ENCODE results near the gene HFM1. TPM values are rescaled to one million over a fixed set of nuclear protein-coding genes. Genes with fewer than 3 reads are reported as not detected.

Gene HFM1
- polyA plus RNA-seq, 1 of the 3 experiments (the other 2 are of a cell fraction), result 0.10 TPM

- Histone ChIP-seq H2AFZ (ENCODE audit: low read depth) (no peak overlapping the region), H3K36me3 (replicated peaks in 1 of 2; ENCODE audit: control insufficient read depth in 1 of 2, insufficient read depth in 2 of 2, low read length in 1 of 2) (no peaks in the 10 kb centered on the region), H3K4me3 (ENCODE audit: low read depth in 2 of 2, low read length in 1 of 2) (no peak overlapping the region), H3K4me2 (no peak overlapping the region), H3F3A (replicated peaks; ENCODE audit: insufficient read depth) (no peaks in the 10 kb centered on the region), H4K20me1 (ENCODE audit: insufficient read depth) (no peaks in the 10 kb centered on the region), H3K9ac (no peak overlapping the region), H3K9me3 (no peaks in the 10 kb centered on the region), H3K9me2 (no peaks in the 10 kb centered on the region), H3K4me1 (ENCODE audit: control insufficient read depth in 1 of 2, insufficient read depth in 2 of 2, low read depth in 1 of 2, low read length in 1 of 2) (no peaks in the 10 kb centered on the region), H3K79me2 (ENCODE audit: insufficient read depth) (no peaks in the 10 kb centered on the region), H3K27me3 (ENCODE audit: insufficient read depth) (no peaks in the 10 kb centered on the region), H3K27ac (ENCODE audit: low read depth in 2 of 2, low read length in 1 of 2) (no peak overlapping the region)
- WGBS (ENCODE audit: low lambda C conversion rate), result 21% methylated on average over 3 of the region's 3 CpGs
- no peak for DNase-seq
- TF ChIP-seq MEF2A (IDR thresholded peaks at IDR 0.05; ENCODE audit: borderline replicate concordance, low read depth) (no peak), MXI1 (IDR thresholded peaks at IDR 0.05; ENCODE audit: low read depth, low read length) (no peak), FOXM1 (IDR thresholded peaks at IDR 0.05; ENCODE audit: low read depth) (no peak), RXRA (IDR thresholded peaks at IDR 0.05; ENCODE audit: borderline replicate concordance, low read depth) (no peak), FOXJ3 (CRISPR knock-in tag; IDR thresholded peaks at IDR 0.05) (no peak), ELF1 (IDR thresholded peaks at IDR 0.05) (no peak), EP300 (IDR thresholded peaks at IDR 0.05; ENCODE audit: borderline replicate concordance in 1 of 2, low read depth in 1 of 2, low read length in 1 of 2) (no peak), GABPA (IDR thresholded peaks at IDR 0.05; ENCODE audit: low read depth) (no peak), NFIC (IDR thresholded peaks at IDR 0.05; ENCODE audit: borderline replicate concordance) (no peak), TCF12 (IDR thresholded peaks at IDR 0.05) (no peak), REST (IDR thresholded peaks at IDR 0.05; ENCODE audit: low read depth, low read length) (no peak), SIN3A (IDR thresholded peaks at IDR 0.05; ENCODE audit: borderline replicate concordance, low read depth, low read length) (no peak), TEAD4 (IDR thresholded peaks at IDR 0.05; ENCODE audit: borderline replicate concordance, insufficient read depth) (no peak), NRF1 (IDR thresholded peaks at IDR 0.05; ENCODE audit: low read depth, low read length) (no peak), IRF3 (IDR thresholded peaks at IDR 0.05; ENCODE audit: low read depth, low read length) (no peak), CHD2 (IDR thresholded peaks at IDR 0.05; ENCODE audit: low read length, partially characterized antibody) (no peak), JUND (IDR thresholded peaks at IDR 0.05) (no peak)
- TF ChIP-seq, protein P1, sequence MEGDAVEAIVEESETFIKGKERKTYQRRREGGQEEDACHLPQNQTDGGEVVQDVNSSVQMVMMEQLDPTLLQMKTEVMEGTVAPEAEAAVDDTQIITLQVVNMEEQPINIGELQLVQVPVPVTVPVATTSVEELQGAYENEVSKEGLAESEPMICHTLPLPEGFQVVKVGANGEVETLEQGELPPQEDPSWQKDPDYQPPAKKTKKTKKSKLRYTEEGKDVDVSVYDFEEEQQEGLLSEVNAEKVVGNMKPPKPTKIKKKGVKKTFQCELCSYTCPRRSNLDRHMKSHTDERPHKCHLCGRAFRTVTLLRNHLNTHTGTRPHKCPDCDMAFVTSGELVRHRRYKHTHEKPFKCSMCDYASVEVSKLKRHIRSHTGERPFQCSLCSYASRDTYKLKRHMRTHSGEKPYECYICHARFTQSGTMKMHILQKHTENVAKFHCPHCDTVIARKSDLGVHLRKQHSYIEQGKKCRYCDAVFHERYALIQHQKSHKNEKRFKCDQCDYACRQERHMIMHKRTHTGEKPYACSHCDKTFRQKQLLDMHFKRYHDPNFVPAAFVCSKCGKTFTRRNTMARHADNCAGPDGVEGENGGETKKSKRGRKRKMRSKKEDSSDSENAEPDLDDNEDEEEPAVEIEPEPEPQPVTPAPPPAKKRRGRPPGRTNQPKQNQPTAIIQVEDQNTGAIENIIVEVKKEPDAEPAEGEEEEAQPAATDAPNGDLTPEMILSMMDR (IDR thresholded peaks at IDR 0.05), result no peak
- TF ChIP-seq, protein P2, sequence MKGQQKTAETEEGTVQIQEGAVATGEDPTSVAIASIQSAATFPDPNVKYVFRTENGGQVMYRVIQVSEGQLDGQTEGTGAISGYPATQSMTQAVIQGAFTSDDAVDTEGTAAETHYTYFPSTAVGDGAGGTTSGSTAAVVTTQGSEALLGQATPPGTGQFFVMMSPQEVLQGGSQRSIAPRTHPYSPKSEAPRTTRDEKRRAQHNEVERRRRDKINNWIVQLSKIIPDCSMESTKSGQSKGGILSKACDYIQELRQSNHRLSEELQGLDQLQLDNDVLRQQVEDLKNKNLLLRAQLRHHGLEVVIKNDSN (IDR thresholded peaks at IDR 0.05; ENCODE audit: borderline replicate concordance, low read depth), result no peak
- TF ChIP-seq, protein P3, sequence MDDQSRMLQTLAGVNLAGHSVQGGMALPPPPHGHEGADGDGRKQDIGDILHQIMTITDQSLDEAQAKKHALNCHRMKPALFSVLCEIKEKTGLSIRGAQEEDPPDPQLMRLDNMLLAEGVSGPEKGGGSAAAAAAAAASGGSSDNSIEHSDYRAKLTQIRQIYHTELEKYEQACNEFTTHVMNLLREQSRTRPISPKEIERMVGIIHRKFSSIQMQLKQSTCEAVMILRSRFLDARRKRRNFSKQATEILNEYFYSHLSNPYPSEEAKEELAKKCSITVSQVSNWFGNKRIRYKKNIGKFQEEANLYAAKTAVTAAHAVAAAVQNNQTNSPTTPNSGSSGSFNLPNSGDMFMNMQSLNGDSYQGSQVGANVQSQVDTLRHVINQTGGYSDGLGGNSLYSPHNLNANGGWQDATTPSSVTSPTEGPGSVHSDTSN (IDR thresholded peaks at IDR 0.05), result no peak
- CTCF ChIA-PET, result no interaction called here
- POLR2A ChIA-PET, result no interaction called here
These were observed 57.8 kb downstream of the HFM1 start for GRCh38 chr1:91346824-91347223.
